Naive thymus-derived CD4-positive, alpha-beta T cell (primary cell): ENCODE data around the gene ECSIT. TPM values are rescaled to one million over a fixed set of nuclear protein-coding genes. Genes with fewer than 3 reads are reported as not detected.
"Not testable (repeated sequence)": the region's sequence is repeated elsewhere in the genome, so short reads cannot be mapped to it uniquely, and the experiment has no call there.

Experiments used
- ATAC-seq: fragments of 150-1000 bp; cut with Tn5 transposase; 2 replicates; pipeline ENCODE4 v1.10.0; 2021; ENCODE audit warnings: mild to moderate bottlenecking, moderate library complexity
- CTCF ChIA-PET: fragments of 350-600 bp; sonication (Branson Sonifier 250); formaldehyde crosslinking; loops from one replicate; lab custom pipeline; 2021; ENCODE audit warnings: antibody characterized with exemption; lab: Charles Lee
- POLR2A ChIA-PET: fragments of 350-600 bp; sonication (Branson Sonifier 250); formaldehyde crosslinking; loops from one replicate; lab custom pipeline; 2021; ENCODE audit warnings: antibody characterized with exemption, inconsistent platforms; lab: Charles Lee
- DNase-seq, 9 donors: peaks; one replicate each; pipeline versions ENCODE4 v3.0.0 to v3.0.0-alpha.2; 2020 to 2022; ENCODE audit warnings: mixed read lengths in 1 of 9
- H3K27ac ChIP-seq: one replicate; pipeline ENCODE4 v1.7.0; 2013; ENCODE audit warnings: mild to moderate bottlenecking, low read depth, low read length, moderate library complexity
- H3K27me3 ChIP-seq, 2 donors: one replicate each; pipeline ENCODE4 v1.7.0; 2013; ENCODE audit warnings: low read length in 2 of 2, mild to moderate bottlenecking in 2 of 2, moderate library complexity in 2 of 2; ENCODE audit not compliant: control insufficient read depth in 2 of 2, insufficient read depth in 2 of 2
- H3K36me3 ChIP-seq, 3 experiments: 1 replicate in 2 of 3; 2 replicates in 1 of 3; pipeline ENCODE4 v1.7.0; 2013; ENCODE audit warnings: low read length in 3 of 3, mild to moderate bottlenecking in 3 of 3, moderate library complexity in 1 of 3; ENCODE audit not compliant: insufficient read depth in 3 of 3, control insufficient read depth in 2 of 3
- H3K4me1 ChIP-seq, 2 donors: one replicate each; pipeline ENCODE4 v1.7.0; 2013; ENCODE audit warnings: low read length in 2 of 2, mild to moderate bottlenecking in 2 of 2, moderate library complexity in 1 of 2; ENCODE audit not compliant: control insufficient read depth in 2 of 2, insufficient read depth in 2 of 2
- H3K4me3 ChIP-seq: 2 replicates; pipeline ENCODE4 v1.7.0; 2013; ENCODE audit warnings: mild to moderate bottlenecking, low read length
- H3K9me3 ChIP-seq, 3 experiments: 1 replicate in 2 of 3; 2 replicates in 1 of 3; pipeline ENCODE4 v1.7.0; 2013; ENCODE audit warnings: low read length in 3 of 3; ENCODE audit not compliant: control insufficient read depth in 2 of 3
- H3K27ac Mint-ChIP-seq, 9 donors: one replicate each; pipeline ENCODE4 v1.8.0; 2020 to 2022; ENCODE audit warnings: mixed read lengths in 9 of 9, mild to moderate bottlenecking in 8 of 9, moderate library complexity in 5 of 9, inconsistent platforms in 2 of 9
- H3K27me3 Mint-ChIP-seq, 5 donors: one replicate each; pipeline ENCODE4 v1.8.0; 2021 to 2022; ENCODE audit warnings: mixed read lengths in 5 of 5, mild to moderate bottlenecking in 1 of 5
- H3K36me3 Mint-ChIP-seq, 5 donors: one replicate each; pipeline ENCODE4 v1.8.0; 2020 to 2022; ENCODE audit warnings: mixed read lengths in 5 of 5, mild to moderate bottlenecking in 3 of 5, inconsistent platforms in 1 of 5
- H3K4me1 Mint-ChIP-seq, 7 donors: one replicate each; pipeline ENCODE4 v1.8.0; 2020 to 2022; ENCODE audit warnings: mixed read lengths in 7 of 7, mild to moderate bottlenecking in 3 of 7, inconsistent platforms in 1 of 7
- H3K4me3 Mint-ChIP-seq, 10 donors: one replicate each; pipeline ENCODE4 v1.8.0; 2020 to 2022; ENCODE audit warnings: mild to moderate bottlenecking in 10 of 10, mixed read lengths in 10 of 10, moderate library complexity in 6 of 10, inconsistent platforms in 2 of 10
- H3K9me3 Mint-ChIP-seq, 11 donors: one replicate each; pipeline ENCODE4 v1.8.0; 2020 to 2022; ENCODE audit warnings: mixed read lengths in 11 of 11, mild to moderate bottlenecking in 4 of 11, inconsistent platforms in 1 of 11, moderate library complexity in 1 of 11
- intact Hi-C, 2 donors: fragments of 100-400 bp; cut with micrococcal nuclease; formaldehyde crosslinking; loops; one replicate each; pipeline ENCODE4 v1.15.1; 2023
- polyA plus RNA-seq, 2 donors: library from polyadenylated mRNA; unstranded; fragments of 300-500 nt; fragmentation: Illumina TruSeq; gene quantifications; one replicate each; pipeline ENCODE4 v1.2.3, GENCODE V29; 2021
- total RNA-seq, 6 experiments: library from RNA in 5 of 6; stranded (reverse) in 5 of 6; gene quantifications; 1 replicate in 5 of 6; 2 replicates in 1 of 6; pipeline ENCODE4 v1.2.3 and lab custom pipeline; 2021 to 2026

The ECSIT gene
- total and polyA plus RNA-seq, 7 experiments from 2014 or later: 25.8 to 50.3 (median 36.0) TPM

DNA sequence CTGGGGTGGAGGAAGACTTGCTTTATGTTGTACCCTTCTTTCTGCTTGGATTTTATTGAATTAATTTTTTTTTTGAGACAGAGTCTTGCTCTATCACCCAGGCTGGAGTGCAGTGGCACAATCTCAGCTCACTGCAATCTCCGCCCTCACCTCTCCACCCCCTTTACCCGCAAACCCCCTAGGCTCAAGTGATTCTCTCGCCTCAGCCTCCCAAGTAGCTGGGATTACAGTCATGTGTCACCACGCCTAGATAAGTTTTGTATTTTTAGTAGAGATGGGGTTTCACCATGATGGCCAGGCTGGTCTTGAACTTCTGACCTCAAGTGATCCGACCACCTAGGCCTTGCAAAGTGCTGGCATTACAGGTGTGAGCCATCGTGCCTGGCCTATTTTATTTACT, 44.4 kb upstream of the ECSIT start:
- intact Hi-C loops, H3K9me3 ChIP-seq, H3K4me1 ChIP-seq, H3K27me3 ChIP-seq, H3K4me3 Mint-ChIP-seq, H3K4me3 ChIP-seq, H3K9me3 Mint-ChIP-seq, DNase-seq, H3K27me3 Mint-ChIP-seq, ATAC-seq, H3K27ac ChIP-seq: not testable (repeated sequence)
- peaks cover 0 to 15% (median 0%) of the 10 kb centered on the region in 5 donors for H3K36me3 Mint-ChIP-seq
- H3K36me3 ChIP-seq: peaks cover 0 to 18% (median 0%) of the 10 kb centered on the region in 3 experiments
- H3K4me1 Mint-ChIP-seq: peaks cover 0 to 18% (median 14%) of the 10 kb centered on the region in 7 donors
- ChIA-PET POLR2A (interaction anchor here (0.6 kb wide), 1 partner anchor 142 kb away, joined by 4 read pairs; no protein-coding TSS in a partner anchor), CTCF (interaction anchor here (0.6 kb wide), 1 partner anchor 12 kb away, joined by 3 read pairs; no protein-coding TSS in a partner anchor)
- peak overlapping the region in 1 of 9 donors; percentile 62 for H3K27ac Mint-ChIP-seq

DNA sequence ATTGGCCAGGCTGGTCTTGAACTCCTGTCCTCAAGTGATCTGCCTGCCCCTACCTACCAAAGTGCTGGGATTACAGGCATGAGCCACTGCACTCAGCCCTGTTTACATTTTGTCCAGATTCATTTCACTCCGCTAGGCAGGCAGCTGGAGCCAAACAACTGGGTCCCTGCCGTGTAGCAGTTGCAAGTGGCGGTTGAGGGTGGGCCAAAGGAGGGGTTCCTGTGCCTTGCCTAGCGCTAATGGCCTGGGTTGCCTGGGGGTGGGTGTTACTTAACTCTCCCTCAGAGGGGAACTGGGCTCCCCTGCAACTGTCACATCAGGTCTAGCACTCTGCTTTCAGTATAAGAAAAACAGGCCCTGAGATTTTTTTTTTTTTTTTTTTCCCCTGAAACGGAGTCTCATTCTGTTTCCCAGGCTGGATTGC, 41.1 kb upstream of the ECSIT start:
- no peak overlapping the region for H3K27ac Mint-ChIP-seq
- H3K27me3 Mint-ChIP-seq: no peaks in the 10 kb centered on the region
- ATAC-seq (no peak), DNase-seq (no peak)
- intact Hi-C loops: no loop called here
- no peak overlapping the region for H3K4me3 Mint-ChIP-seq
- ChIA-PET CTCF (interaction anchor here (0.6 kb wide), 1 partner anchor 1102 kb away, joined by 4 read pairs; no protein-coding TSS in a partner anchor), POLR2A (no interaction called here)
- Histone ChIP-seq H3K27me3 (no peaks in the 10 kb centered on the region), H3K9me3 (no peaks in the 10 kb centered on the region), H3K4me1 (no peaks in the 10 kb centered on the region), H3K36me3 (peaks cover 0 to 4% (median 0%) of the 10 kb centered on the region in 3 experiments), H3K4me3 (no peak overlapping the region), H3K27ac (no peak overlapping the region)
- no peaks in the 10 kb centered on the region for H3K9me3 Mint-ChIP-seq
- H3K4me1 Mint-ChIP-seq: peaks cover 0 to 6% (median 0%) of the 10 kb centered on the region in 7 donors
- peaks cover 0 to 11% (median 4%) of the 10 kb centered on the region in 5 donors for H3K36me3 Mint-ChIP-seq

DNA sequence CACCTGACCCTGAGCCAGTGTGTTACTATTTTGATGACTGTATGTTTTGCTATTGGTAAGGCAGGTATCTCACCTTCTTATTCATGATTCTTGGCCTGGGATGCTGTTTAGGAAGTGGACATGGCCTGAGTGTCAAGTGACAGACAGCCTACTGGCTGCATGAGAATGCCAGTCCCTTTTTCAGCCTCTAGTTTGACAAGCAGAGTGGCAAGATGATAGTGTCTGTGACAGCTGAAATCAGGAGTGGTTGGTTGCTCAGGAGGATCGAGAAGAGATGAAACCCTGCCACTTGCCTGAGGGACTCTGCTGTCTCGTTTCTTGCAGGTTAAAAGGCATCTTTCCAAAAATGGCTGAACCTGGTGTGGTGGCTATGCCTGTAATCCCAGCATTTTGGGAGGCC, 37.2 kb upstream of the ECSIT start:
- H3K27ac Mint-ChIP-seq: no peak overlapping the region
- no peaks in the 10 kb centered on the region for H3K36me3 ChIP-seq
- intact Hi-C loops: no loop called here
- H3K27me3 Mint-ChIP-seq: no peaks in the 10 kb centered on the region
- no peak overlapping the region for H3K4me3 Mint-ChIP-seq
- no peak for DNase-seq
- H3K27ac ChIP-seq: no peak overlapping the region
- no peaks in the 10 kb centered on the region for H3K4me1 ChIP-seq
- ChIA-PET CTCF (interaction anchor here (0.7 kb wide), 1 partner anchor 19 kb away, joined by 5 read pairs; no protein-coding TSS in a partner anchor), POLR2A (no interaction called here)
- no peak for ATAC-seq
- no peaks in the 10 kb centered on the region for H3K9me3 Mint-ChIP-seq
- no peaks in the 10 kb centered on the region for H3K9me3 ChIP-seq
- no peaks in the 10 kb centered on the region for H3K27me3 ChIP-seq
- no peak overlapping the region for H3K4me3 ChIP-seq
- H3K4me1 Mint-ChIP-seq: peaks cover 0 to 9% (median 6%) of the 10 kb centered on the region in 7 donors
- H3K36me3 Mint-ChIP-seq: peaks cover 0 to 8% (median 4%) of the 10 kb centered on the region in 5 donors

DNA sequence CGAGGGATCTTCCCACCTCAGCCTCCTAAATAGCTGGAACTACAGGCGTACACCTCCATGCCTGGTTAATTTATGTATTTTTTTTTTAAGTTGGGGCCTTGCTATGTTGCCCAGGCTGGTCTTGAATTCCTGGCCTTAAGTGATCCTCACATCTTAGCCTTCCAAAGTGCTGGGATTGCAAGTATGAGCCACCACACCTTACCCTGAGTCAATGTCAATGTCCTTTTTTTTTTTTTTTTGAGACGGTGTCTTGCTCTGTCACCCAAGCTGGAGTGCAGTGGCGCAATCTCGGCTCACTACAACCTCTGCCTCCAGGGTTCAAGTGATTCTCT, 36.7 kb upstream of the ECSIT start:
- H3K36me3 Mint-ChIP-seq, H3K4me1 ChIP-seq, H3K36me3 ChIP-seq, H3K9me3 ChIP-seq, H3K27me3 ChIP-seq, ATAC-seq, H3K27ac Mint-ChIP-seq, CTCF ChIA-PET, H3K9me3 Mint-ChIP-seq, DNase-seq, H3K4me3 ChIP-seq, POLR2A ChIA-PET, intact Hi-C loops, H3K27ac ChIP-seq, H3K27me3 Mint-ChIP-seq, H3K4me3 Mint-ChIP-seq: not testable (repeated sequence)
- H3K4me1 Mint-ChIP-seq: peaks cover 1 to 12% (median 8%) of the 10 kb centered on the region in 7 donors

DNA sequence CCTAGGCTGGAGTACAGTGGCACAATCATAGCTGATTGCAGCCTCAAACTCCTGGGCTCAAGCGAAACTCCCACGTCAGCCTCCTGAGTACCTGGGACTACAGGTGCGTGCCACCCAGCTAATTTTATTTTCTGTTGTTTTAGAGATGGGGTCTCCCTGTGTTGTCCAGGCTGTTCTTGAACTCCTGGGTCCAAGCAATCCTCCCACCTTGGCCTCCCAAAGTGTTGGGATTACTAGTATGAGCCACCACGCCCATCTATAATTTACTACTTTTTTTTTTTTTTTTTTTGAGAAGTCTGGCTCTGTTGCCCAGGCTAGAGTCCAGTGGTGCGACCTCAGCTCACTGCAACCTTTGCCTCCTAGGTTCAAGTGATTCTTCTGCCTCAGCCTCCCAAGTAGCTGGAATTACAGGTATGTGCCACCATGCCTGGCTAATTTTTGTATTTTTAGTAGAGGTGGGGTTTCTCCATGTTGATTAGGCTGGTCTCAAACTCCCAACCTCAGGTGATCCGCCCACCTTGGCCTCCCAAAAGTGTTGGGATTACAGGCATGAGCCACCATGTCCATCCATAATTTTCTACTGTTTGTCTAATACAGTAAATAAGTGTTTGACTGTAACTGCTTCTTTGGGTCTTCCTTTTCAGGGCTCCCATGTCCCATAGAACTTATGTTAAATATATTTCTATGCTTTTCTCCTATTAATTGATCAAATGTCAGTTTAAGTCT, 35.3 kb upstream of the ECSIT start:
- H3K9me3 ChIP-seq, H3K36me3 ChIP-seq, DNase-seq, H3K27me3 Mint-ChIP-seq, POLR2A ChIA-PET, ATAC-seq, H3K4me3 ChIP-seq, H3K9me3 Mint-ChIP-seq, H3K36me3 Mint-ChIP-seq, CTCF ChIA-PET, H3K4me1 ChIP-seq, H3K27me3 ChIP-seq, H3K27ac ChIP-seq, H3K4me3 Mint-ChIP-seq: not testable (repeated sequence)
- peaks cover 9 to 21% (median 17%) of the 10 kb centered on the region in 7 donors for H3K4me1 Mint-ChIP-seq
- peak overlapping the region in 1 of 9 donors; percentile 49 for H3K27ac Mint-ChIP-seq
- intact Hi-C loops: loop anchor here in 1 of 2 donors (5.0 kb wide), 1 partner anchor 248 kb away; the partner anchor contains the start of gene ZNF440

DNA sequence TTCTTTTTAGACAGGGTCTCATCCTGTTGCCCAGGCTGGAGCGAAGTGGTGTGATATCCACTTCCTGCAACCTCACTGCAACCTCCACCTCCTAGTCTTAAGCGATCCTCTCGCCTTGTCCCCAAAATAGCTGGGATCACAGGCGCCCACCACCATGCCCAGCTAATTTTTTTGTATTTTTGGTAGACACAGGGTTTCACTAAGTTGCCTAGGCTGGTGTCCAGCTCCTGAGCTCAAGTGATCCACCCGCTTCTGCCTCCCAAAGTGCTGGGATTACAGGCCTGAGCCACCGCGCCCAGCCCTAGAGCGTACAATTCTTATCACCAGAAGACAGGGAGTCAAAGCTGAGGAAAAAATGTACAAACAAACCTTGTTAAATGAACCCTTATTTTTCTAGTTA, 34.6 kb upstream of the ECSIT start:
- Mint-ChIP-seq H3K36me3 (peaks cover 0 to 8% (median 4%) of the 10 kb centered on the region in 5 donors), H3K9me3 (no peaks in the 10 kb centered on the region), H3K27me3 (no peaks in the 10 kb centered on the region), H3K4me1 (peaks cover 13 to 27% (median 22%) of the 10 kb centered on the region in 7 donors), H3K4me3 (no peak overlapping the region), H3K27ac (peak overlapping the region in 2 of 9 donors; percentile 15 to 22)
- CTCF ChIA-PET: no interaction called here
- Histone ChIP-seq H3K4me1 (peaks cover 5 to 10% of the 10 kb centered on the region in 2 donors), H3K4me3 (no peak overlapping the region), H3K9me3 (no peaks in the 10 kb centered on the region), H3K36me3 (peaks cover 0 to 5% (median 0%) of the 10 kb centered on the region in 3 experiments), H3K27ac (no peak overlapping the region), H3K27me3 (no peaks in the 10 kb centered on the region)
- intact Hi-C loops: loop anchor here in 1 of 2 donors (5.0 kb wide), 1 partner anchor 249 kb away; the partner anchor contains the start of gene ZNF440
- ATAC-seq (no peak), DNase-seq (no peak)
- POLR2A ChIA-PET: no interaction called here
